Neural cell (in vitro differentiated cells): ENCODE measurements around the gene PCDHAC2. TPM values are rescaled to one million over a fixed set of nuclear protein-coding genes. Genes with fewer than 3 reads are reported as not detected.
A peak's percentile ranks its signal among the peaks of the same experiment; 100 is the strongest.

ENCODE experiments used
- H2AFZ ChIP-seq: fragments of 200-600, 300-800 bp; sonication (generic), shearing (Covaris generic); 2 replicates; pipeline ENCODE4 v1.6.0; 2014; ENCODE audit warnings: low read depth, mild to moderate bottlenecking, antibody characterized with exemption, low read length, moderate library complexity
- H3F3A ChIP-seq: fragments of 200-600 bp; shearing (Covaris generic); 2 replicates; pipeline ENCODE4 v1.6.1; 2016; ENCODE audit warnings: mild to moderate bottlenecking, moderate library complexity, mixed read lengths, antibody characterized with exemption, low read length; ENCODE audit not compliant: insufficient read depth, poor library complexity, severe bottlenecking
- H3K27ac ChIP-seq: fragments of 200-600, 300-800 bp; sonication (generic), shearing (Covaris generic); 2 replicates; pipeline ENCODE4 v1.5.1; 2014; ENCODE audit warnings: mild to moderate bottlenecking, low read length, moderate library complexity
- H3K27me3 ChIP-seq: fragments of 300-800, 200-600 bp; sonication (generic), shearing (Covaris generic); 2 replicates; pipeline ENCODE4 v1.6.0; 2014; ENCODE audit warnings: mild to moderate bottlenecking, low read depth, low read length, moderate library complexity; ENCODE audit not compliant: insufficient read depth
- H3K36me3 ChIP-seq: fragments of 300-800, 200-600 bp; sonication (generic), shearing (Covaris generic); 2 replicates; pipeline ENCODE4 v1.5.1; 2014; ENCODE audit warnings: mild to moderate bottlenecking, antibody characterized with exemption, low read length, moderate library complexity; ENCODE audit not compliant: insufficient read depth
- H3K4me2 ChIP-seq: fragments of 300-800, 200-600 bp; sonication (generic), shearing (Covaris generic); 2 replicates; pipeline ENCODE4 v1.6.0; 2014; ENCODE audit warnings: mild to moderate bottlenecking, low read length
- H3K4me3 ChIP-seq: fragments of 300-800, 200-600 bp; sonication (generic), shearing (Covaris generic); 2 replicates; pipeline ENCODE4 v1.5.1; 2014; ENCODE audit warnings: mild to moderate bottlenecking, low read length, moderate library complexity
- H3K79me2 ChIP-seq: fragments of 200-600 bp; shearing (Covaris generic); replicated peaks from 2 replicates; pipeline ENCODE4 v1.6.0; 2014; ENCODE audit warnings: mild to moderate bottlenecking, low read length, moderate library complexity; ENCODE audit not compliant: insufficient read depth
- H3K9ac ChIP-seq: fragments of 300-800, 200-600 bp; sonication (generic), shearing (Covaris generic); 2 replicates; pipeline ENCODE4 v1.6.1; 2016; ENCODE audit warnings: mild to moderate bottlenecking, low read length, mixed read lengths
- H3K9me2 ChIP-seq: fragments of 200-600 bp; shearing (Covaris generic); 2 replicates; pipeline ENCODE4 v1.6.1; 2016; ENCODE audit warnings: mild to moderate bottlenecking, low read length, mixed read lengths; ENCODE audit not compliant: insufficient read depth
- H3K9me3 ChIP-seq: fragments of 200-600, 300-800 bp; sonication (generic), shearing (Covaris generic); 2 replicates; pipeline ENCODE4 v1.6.1; 2016; ENCODE audit warnings: mild to moderate bottlenecking, mixed run types, low read length, moderate library complexity, mixed read lengths
- H4K20me1 ChIP-seq: fragments of 200-600 bp; shearing (Covaris generic); 2 replicates; pipeline ENCODE4 v1.6.1; 2016; ENCODE audit warnings: mild to moderate bottlenecking, mixed run types; ENCODE audit not compliant: insufficient read depth
- EP300 ChIP-seq: fragments of 450-650 bp; conservative IDR thresholded peaks from 2 replicates; pipeline ENCODE4 v1.6.1; 2014; ENCODE audit warnings: antibody characterized with exemption, mild to moderate bottlenecking, moderate library complexity; ENCODE audit not compliant: poor library complexity, severe bottlenecking
- EZH2 ChIP-seq: fragments of 200-600, 300-800 bp; shearing (Covaris generic), sonication (generic); IDR thresholded peaks from 2 replicates; pipeline ENCODE4 v1.6.1; 2014; ENCODE audit warnings: antibody characterized with exemption, low read length, borderline replicate concordance, mild to moderate bottlenecking; ENCODE audit not compliant: insufficient read depth, poor library complexity, severe bottlenecking
- MXI1 ChIP-seq: fragments of 450-650 bp; conservative IDR thresholded peaks from 2 replicates; pipeline ENCODE4 v1.6.1; 2014; ENCODE audit warnings: antibody characterized with exemption, mild to moderate bottlenecking; ENCODE audit not compliant: poor library complexity, severe bottlenecking
- POLR2AphosphoS5 ChIP-seq: IDR thresholded peaks from 2 replicates; pipeline ENCODE4 v1.6.1; 2012
- RAD21 ChIP-seq: fragments of 450-650 bp; conservative IDR thresholded peaks from 2 replicates; pipeline ENCODE4 v1.6.1; 2014; ENCODE audit warnings: antibody characterized with exemption, mild to moderate bottlenecking, moderate library complexity
- SMC3 ChIP-seq: fragments of 450-650 bp; conservative IDR thresholded peaks from 2 replicates; pipeline ENCODE4 v1.6.1; 2014; ENCODE audit warnings: antibody characterized with exemption, mild to moderate bottlenecking, moderate library complexity; ENCODE audit not compliant: poor library complexity
- TAF1 ChIP-seq: IDR thresholded peaks from 2 replicates; pipeline ENCODE4 v1.6.1; 2012; ENCODE audit warnings: low read depth
- polyA plus RNA-seq: library from polyadenylated mRNA; depleted of rRNA; stranded (reverse); fragments of >200 nt; gene quantifications from 2 replicates; pipeline ENCODE4 v1.2.3, GENCODE V29; 2014
- TF ChIP-seq, protein P1 (sequence below): IDR thresholded peaks from 2 replicates; pipeline ENCODE4 v1.6.1; 2012; ENCODE audit warnings: borderline replicate concordance
- TF ChIP-seq, protein P2 (sequence below): fragments of 450-650 bp; IDR thresholded peaks from 2 replicates; pipeline ENCODE4 v1.5.1; 2014; ENCODE audit warnings: antibody characterized with exemption, mild to moderate bottlenecking, moderate library complexity; ENCODE audit not compliant: poor library complexity, severe bottlenecking

PCDHAC2 gene
- polyA plus RNA-seq, 1 donor from 2014 or later: 7.6 TPM

DNA sequence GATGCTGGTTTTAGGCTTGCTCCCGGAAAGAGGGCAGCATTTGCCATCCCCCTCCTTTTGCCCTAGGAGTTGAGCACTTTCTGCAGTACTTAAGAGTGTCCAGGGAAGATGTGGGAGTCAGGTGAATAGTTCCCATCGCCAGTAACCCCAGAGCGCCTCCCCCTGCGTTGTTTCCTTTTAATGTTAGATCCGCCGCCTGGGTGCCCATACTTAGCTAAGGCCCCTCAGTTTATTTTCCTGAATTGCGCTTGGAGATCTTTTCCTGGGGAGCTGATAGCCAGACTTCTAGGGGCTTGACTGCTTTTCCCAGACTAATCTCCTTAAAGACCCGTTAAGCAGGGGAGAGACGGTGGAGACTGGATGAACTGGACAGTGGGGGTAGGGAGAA is 377 bp upstream of the PCDHAC2 start:
- H3K36me3 ChIP-seq: no peaks in the 10 kb centered on the region
- no peaks in the 10 kb centered on the region for H4K20me1 ChIP-seq
- TF ChIP-seq POLR2AphosphoS5: no peak
- TF ChIP-seq, protein P1, sequence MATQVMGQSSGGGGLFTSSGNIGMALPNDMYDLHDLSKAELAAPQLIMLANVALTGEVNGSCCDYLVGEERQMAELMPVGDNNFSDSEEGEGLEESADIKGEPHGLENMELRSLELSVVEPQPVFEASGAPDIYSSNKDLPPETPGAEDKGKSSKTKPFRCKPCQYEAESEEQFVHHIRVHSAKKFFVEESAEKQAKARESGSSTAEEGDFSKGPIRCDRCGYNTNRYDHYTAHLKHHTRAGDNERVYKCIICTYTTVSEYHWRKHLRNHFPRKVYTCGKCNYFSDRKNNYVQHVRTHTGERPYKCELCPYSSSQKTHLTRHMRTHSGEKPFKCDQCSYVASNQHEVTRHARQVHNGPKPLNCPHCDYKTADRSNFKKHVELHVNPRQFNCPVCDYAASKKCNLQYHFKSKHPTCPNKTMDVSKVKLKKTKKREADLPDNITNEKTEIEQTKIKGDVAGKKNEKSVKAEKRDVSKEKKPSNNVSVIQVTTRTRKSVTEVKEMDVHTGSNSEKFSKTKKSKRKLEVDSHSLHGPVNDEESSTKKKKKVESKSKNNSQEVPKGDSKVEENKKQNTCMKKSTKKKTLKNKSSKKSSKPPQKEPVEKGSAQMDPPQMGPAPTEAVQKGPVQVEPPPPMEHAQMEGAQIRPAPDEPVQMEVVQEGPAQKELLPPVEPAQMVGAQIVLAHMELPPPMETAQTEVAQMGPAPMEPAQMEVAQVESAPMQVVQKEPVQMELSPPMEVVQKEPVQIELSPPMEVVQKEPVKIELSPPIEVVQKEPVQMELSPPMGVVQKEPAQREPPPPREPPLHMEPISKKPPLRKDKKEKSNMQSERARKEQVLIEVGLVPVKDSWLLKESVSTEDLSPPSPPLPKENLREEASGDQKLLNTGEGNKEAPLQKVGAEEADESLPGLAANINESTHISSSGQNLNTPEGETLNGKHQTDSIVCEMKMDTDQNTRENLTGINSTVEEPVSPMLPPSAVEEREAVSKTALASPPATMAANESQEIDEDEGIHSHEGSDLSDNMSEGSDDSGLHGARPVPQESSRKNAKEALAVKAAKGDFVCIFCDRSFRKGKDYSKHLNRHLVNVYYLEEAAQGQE: peak; percentile 7
- no peaks in the 10 kb centered on the region for H3K9me3 ChIP-seq
- peak overlapping the region; percentile 75 for H3K9ac ChIP-seq
- H3K4me2 ChIP-seq: peak overlapping the region; percentile 59
- H3K27ac ChIP-seq: peak overlapping the region; percentile 74
- no peaks in the 10 kb centered on the region for H3K9me2 ChIP-seq
- peak overlapping the region; percentile 84 for H3K4me3 ChIP-seq
- H3K79me2 ChIP-seq: peaks cover 31% of the 10 kb centered on the region
- H2AFZ ChIP-seq: no peak overlapping the region
- no peaks in the 10 kb centered on the region for H3F3A ChIP-seq
- H3K27me3 ChIP-seq: no peaks in the 10 kb centered on the region

DNA sequence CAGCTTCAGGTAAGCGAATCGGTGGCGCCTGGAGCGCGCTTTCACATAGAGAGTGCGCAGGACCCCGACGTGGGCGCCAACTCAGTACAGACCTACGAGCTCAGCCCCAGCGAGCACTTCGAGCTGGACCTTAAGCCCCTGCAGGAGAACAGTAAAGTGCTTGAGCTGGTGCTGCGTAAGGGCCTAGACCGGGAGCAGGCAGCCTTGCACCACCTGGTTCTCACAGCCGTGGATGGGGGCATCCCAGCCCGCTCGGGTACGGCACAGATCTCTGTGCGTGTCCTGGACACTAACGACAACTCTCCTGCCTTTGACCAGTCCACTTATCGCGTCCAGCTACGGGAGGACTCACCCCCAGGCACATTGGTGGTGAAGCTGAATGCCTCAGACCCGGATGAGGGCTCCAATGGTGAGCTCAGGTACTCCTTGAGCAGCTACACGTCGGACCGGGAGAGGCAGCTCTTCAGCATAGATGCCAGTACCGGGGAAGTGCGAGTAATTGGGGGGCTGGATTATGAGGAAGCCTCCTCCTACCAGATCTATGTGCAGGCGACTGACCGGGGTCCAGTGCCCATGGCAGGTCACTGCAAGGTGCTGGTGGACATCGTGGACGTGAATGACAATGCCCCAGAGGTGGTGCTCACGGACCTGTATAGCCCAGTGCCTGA is 1.1 kb downstream of the PCDHAC2 start:
- Histone ChIP-seq H3K27me3 (no peaks in the 10 kb centered on the region), H3K27ac (peak overlapping the region; percentile 74), H3K9me3 (no peaks in the 10 kb centered on the region), H3K4me3 (peak overlapping the region; percentile 84), H4K20me1 (no peaks in the 10 kb centered on the region), H3K4me2 (peak overlapping the region; percentile 84), H3F3A (no peaks in the 10 kb centered on the region), H3K9me2 (no peaks in the 10 kb centered on the region), H3K9ac (peak overlapping the region; percentile 75), H2AFZ (no peak overlapping the region), H3K79me2 (peaks cover 28% of the 10 kb centered on the region), H3K36me3 (no peaks in the 10 kb centered on the region)
- TF ChIP-seq TAF1 (no peak), EP300 (no peak), EZH2 (no peak), POLR2AphosphoS5 (no peak), MXI1 (no peak), SMC3 (no peak), RAD21 (no peak)
- TF ChIP-seq, protein P2, sequence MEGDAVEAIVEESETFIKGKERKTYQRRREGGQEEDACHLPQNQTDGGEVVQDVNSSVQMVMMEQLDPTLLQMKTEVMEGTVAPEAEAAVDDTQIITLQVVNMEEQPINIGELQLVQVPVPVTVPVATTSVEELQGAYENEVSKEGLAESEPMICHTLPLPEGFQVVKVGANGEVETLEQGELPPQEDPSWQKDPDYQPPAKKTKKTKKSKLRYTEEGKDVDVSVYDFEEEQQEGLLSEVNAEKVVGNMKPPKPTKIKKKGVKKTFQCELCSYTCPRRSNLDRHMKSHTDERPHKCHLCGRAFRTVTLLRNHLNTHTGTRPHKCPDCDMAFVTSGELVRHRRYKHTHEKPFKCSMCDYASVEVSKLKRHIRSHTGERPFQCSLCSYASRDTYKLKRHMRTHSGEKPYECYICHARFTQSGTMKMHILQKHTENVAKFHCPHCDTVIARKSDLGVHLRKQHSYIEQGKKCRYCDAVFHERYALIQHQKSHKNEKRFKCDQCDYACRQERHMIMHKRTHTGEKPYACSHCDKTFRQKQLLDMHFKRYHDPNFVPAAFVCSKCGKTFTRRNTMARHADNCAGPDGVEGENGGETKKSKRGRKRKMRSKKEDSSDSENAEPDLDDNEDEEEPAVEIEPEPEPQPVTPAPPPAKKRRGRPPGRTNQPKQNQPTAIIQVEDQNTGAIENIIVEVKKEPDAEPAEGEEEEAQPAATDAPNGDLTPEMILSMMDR: no peak
- TF ChIP-seq, protein P1: no peak
